Left renal cortex interstitium (tissue), 4 donors: Measurements from ENCODE around the gene CRPPA. TPM values are rescaled to one million over a fixed set of nuclear protein-coding genes. Genes with fewer than 3 reads are reported as not detected.
A peak's percentile ranks its signal among the peaks of the same experiment; 100 is the strongest.

Source experiments
- DNase-seq, 4 donors: peaks; one replicate each; pipeline ENCODE4 v3.0.0-alpha.2; 2013; ENCODE audit warnings: low read depth in 4 of 4, low spot score in 2 of 4, missing footprints in 1 of 4
- polyA plus RNA-seq, 4 donors: library from polyadenylated mRNA; unstranded; fragments of 120-200 nt; gene quantifications; one replicate each; pipeline ENCODE4 v1.2.1, GENCODE V29; 2013; ENCODE audit not compliant: insufficient read length in 4 of 4

Gene CRPPA
- polyA plus RNA-seq, 4 donors: 4.2 to 5.9 (median 4.7) TPM

DNA sequence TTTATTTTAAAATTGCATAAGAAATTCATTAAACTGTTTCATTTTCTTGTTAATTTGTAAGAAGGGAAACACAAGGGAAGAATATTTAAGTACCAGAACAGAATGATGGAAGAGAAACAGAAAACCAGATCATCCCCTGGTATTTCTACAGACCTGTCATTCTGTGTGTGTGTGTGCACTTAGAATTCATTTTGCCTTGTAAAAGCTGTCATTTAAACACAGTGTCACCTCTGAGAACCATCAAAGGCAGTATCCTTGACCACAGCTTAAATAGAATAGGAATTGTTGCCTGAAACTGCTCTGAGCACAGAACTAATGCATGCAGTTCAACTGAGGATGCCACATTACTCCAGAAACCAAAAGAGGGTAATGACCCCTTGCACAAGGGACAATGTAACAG is 6.8 kb upstream of the CRPPA start:
- no peak for DNase-seq

DNA sequence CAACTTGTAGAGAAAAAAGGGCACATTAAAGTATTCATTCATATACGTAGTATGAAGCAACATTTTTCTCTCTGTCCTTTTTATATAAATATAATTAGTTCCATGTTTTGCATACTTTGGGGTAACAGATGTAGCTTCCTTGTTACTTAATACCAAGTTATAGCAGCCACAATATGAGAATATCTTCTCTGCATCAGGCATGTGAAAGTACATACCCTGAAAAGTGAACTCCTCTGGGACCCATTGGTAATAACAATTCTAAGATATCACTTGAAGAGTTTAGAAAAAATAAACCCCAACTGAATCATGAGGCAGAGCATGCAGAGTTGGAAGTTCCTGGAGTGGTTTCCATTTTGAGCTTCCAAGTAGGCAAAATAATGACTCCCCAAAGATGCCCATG is 2.4 kb upstream of the CRPPA start:
- DNase-seq: no peak

DNA sequence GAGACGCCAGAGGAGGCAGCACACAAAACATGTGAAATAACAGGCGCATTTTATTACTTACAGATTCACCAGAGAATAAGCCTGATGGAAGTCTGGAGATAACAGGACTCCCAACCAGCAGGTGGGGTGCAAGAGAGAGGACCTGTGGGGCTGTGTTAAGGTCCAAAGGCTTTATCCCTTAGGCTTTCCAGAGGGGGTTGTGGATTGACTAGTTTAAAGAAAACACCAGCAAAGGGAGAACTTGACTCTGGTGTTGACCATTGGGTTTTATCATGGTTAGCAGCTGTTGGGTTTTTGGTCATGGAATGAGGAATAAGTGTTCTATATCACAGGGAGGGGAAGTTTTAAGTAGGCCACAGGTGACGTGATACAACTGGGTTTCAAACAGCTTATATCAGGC is 1.6 kb upstream of the CRPPA start:
- no peak for DNase-seq

DNA sequence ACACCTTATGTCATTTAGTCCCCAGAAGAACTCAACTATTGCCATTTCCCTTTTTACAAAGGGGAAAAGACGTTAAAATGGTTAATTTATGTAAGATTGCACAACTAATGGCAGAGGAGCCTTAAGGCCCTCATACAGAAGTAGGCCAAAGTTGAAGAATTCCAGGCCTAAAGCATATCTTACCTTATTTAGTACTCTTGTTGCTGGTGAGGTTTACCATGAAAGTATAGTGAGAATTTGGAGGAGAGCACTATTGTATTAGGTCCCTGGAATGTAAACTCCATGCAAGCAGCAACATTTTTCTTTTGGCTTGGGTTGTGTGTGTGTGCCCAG is 731 bp upstream of the CRPPA start:
- DNase-seq: no peak

DNA sequence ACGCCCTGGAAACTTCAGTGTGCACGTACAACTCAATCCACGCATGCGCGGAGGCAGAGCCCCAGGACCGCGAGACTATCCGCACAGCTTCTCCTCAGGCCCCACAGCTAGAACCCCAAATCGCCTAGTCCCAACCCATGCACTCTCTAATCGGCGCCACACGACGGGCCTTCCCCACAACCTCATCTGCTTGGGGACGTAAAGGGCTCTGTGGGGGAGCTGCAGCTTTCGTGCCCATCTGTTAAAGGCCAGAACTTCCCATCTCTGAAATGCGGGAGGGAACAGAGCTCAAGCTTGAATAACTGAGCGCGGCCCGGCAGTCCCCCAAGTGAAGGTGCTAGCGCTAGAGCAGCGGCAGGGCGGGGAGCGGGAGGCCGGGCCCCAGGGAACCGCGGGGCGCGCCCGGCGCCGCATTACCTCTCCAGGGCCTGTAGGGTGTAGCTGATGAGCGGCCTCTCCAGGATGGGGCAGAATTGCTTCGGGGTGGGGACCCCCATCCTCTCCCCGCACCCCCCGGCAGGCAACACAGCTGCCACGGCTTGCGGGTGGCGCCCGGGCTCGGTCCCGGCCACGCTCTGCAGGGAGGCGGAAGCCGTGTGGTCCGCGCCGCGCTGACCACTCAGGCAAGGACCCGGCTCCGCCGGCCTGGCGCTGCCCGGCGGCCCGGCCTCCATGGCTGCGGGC is 547 bp downstream of the CRPPA start:
- peak; percentile 78 to 93 (median 89) for DNase-seq

DNA sequence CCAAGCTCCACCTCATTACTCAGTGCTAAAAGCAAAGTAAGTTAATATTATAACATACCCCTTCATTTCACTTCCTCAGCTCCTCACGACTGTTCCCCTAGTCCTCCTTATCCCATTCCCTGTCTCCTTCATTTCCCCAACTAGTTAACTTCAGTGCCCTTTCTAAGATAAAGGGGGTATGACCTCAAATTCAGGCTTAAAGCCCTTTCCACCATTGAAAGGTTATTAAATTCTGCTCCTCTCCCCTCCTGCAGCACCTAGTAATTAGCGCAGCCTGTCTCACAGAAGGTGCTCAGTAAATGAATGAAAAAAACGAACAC is 1.0 kb downstream of the CRPPA start:
- DNase-seq: no peak

DNA sequence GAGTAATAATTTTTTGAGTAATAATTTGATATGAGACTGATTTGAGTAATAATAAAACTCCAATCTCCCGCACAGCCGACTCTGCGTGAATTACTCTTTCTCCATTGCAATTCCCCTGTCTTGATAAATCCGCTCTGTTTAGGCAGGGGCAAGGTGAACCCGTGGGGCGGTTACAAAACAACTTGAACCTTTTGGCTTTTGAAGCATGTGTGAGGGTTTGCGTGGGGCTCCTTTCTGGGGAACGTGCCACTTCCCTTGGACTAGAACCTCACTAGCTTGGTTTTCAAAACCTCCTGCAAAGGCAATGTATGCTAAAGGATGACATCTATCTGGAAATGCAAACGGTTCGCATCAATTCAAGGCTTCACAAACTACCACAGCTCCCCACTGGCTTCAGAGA is 1.5 kb downstream of the CRPPA start:
- no peak for DNase-seq

DNA sequence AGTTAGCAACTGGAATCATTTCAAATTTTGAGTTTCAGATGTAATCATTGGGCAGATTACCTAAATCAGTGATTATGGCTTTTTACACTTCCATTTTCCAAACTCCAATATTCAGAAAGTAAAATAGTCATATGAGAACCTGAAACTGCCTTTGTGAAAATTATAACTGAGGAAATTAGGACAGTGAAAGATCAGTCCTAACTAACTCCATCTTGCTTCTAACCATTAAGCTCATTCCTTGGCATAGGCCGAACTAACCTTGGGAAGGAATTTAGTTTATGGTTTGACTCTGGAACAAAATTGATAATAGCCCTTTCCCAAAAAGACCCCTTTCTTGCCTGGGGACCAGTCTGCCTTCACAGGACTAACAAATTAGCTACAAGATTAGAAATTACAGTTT is 2.2 kb downstream of the CRPPA start:
- DNase-seq: no peak

DNA sequence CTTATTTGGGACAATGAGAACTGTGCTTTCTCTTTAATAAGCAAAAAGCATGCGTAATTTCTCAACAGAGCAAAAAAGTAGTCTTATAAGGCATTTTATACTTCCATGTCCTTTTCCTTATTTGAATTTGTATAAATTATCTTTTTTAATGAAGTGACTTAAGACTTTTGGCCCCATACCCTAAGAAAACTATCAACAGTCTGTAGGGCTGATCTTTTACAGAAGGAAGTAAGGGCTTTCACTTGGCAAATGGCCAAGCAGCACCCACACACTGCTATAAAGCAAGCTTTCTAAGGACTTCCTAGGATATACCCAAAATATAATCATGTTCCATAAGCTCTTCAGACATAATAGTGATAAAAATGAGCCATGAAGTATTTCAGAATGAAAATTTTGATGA is 3.4 kb downstream of the CRPPA start:
- no peak for DNase-seq

DNA sequence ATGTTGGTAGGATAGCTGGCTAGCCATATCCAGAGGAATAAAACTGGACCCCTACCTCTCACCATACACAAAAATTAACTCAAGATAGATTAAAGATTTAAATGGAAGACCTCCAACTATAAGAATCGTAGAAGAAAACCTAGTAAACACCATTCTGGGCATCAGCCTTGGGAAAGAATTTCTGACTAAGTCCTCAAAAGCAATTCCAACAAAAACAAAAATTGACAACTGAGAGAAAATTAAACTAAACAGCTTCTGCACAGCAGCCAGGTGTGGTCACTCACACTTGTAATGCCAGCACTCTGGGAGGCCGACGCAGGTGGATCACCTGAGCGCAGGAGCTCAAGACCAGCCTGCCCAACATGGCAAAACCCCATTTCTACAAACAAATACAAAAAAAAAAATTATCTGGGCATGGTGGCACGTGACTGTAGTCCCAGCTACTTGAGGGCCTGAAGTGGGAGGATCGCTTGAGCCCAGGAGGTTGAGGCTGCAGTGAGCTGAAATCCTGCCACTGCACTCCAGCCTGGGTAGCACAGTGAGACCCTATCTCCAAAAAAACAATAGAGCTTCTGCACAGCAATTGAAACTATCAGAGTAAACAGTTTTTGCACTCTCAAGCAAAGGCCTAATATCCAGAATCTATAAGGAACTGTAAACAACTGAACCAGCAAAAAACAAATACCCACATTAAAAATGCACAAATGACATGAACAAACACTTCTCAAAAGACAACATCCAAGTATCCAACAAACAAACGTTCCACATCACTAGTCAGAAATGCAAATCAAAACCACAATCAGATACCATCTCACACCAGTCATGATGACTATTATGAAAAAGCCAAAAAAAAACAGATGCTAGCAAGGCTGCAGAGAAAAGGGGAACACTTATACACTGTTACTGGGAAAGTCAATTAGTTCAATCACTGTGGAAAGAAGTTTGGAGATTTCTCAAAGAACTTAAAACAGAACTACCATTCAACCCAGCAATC is 4.8 kb downstream of the CRPPA start:
- DNase-seq: no peak

DNA sequence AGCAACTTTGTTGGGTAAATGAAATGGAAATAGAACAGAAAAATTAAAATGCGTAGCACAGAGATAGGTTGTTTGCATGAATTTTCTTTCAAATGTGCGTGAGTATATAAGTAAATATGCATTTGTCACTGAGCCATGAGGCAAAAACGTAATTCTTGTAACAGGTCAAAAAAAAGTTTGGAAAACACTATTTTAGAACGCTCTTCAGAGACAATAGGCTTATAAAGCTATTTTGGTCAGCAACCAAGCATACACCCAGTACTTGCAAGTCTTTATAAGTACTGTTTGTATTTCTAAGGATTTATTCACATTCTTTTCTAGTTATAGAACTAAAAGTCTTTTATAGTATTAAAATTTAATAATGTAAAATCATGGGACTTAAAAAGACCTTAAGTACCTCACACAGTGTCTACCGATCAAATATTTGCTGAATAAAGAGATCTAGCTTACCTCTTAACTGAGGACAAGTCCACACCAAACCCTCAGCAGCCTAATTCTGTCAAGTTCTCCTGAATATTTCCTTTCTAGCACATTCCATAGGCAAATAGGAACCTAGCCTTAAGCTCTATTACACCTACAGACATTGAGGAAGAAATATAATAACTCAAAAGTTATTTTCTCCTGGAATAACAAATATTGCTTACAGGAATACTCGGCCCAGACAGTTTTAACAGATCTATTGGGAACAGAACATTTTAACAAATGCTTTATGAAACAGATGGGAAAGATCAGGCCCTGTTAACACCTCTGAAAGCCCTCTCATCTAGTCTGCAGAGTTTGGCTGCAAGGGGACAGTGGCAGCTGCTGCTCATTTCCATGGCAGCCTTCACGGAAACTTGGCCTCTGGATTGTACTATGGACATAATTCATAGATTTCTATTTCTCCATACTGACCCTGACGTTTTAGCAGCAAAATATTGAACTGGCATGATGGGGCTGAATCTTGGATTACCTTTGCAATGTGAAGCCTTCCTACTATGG is 8.8 kb downstream of the CRPPA start:
- no peak for DNase-seq

DNA sequence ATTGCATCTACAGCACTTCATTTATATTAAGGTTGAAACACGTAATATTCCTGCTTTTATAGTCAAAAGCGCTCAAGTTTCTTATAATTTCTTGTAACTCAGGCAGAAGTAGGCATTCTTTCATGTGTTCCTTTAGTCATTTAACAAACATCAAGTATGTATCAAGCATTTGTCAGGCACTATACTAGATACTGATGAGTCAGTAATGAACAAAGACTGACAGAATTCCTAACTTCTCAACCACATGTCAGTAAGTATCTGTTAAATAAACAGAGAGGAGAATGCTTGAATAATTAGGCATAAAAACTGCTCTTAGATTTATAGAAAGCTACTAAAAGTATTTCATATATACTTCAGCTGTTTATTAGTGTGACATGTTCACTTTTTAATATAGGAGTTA is 9.9 kb downstream of the CRPPA start:
- no peak for DNase-seq

DNA sequence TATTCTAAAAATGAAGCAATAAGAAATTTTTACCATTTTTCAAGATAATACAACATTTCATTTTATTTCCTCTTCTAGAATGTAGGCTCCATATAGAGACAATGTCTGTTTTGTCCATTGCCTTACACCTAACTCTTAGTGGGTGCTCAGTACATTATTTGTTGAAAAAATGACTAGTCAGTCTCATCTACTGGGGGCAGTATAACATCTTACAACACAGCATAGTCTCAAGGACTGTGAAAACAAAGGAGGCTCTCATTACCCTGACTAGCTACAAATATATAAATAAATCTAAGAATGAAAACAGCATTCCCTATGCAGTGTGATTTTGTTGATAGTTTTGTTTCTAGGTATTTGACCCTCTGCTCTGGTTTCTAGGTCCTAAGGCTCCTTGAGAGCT is 11.6 kb downstream of the CRPPA start:
- DNase-seq: no peak

DNA sequence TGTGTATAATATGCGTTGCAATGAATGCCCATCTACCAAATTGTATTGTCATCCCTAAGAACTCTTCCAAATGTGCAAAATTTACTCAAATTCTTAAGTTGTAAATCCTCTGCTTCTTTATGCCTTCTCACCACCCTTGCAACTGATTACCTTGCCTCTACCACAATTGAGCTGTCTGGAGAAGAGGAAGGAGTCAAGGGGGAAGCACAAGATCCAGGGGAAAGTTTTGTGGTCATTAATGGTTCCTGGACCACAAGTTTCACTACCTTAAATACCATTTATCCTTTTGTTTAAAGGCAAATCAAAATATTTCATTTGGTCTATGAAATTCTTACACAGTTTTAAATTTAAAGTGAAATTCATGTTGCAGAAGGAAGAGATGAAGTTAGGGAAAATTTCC is 16.7 kb downstream of the CRPPA start:
- DNase-seq: no peak

DNA sequence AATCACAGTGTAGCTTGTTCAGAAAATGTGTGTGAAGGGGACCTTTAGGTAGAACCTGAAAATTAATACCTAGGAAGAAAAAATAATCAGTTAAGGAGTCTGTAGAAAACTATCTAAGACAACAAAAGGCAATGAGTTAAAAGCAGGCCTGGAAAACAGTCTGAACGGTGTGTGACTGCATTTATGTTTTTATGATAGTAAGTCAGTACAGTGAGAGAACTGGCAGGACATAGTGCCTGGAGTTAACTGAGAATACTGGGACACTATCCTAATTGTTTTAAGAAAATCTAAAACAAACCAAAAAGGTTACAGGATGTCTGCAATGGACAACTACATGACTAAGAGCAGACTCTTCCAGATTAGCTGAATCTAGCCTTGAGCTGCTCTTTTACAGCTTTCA is 17.9 kb downstream of the CRPPA start:
- DNase-seq: no peak

DNA sequence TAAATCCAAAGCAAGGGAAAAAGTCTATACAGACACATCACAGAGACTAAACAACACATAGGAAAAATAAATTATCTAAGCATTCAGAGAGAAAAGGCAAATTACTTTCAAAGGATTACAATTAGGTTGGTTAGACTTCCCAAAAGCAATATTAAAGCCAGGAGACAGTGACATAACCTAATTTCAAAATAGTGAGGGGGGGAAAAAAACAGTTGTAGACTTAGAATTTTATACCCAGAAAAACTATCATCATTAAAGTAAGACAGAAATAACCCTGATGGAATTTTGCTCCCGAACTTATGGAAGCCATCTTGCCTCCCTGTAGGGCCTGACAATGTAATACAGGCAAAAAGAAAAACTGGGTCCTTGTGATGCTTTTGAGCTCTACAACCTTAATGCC is 18.4 kb downstream of the CRPPA start:
- DNase-seq: no peak

DNA sequence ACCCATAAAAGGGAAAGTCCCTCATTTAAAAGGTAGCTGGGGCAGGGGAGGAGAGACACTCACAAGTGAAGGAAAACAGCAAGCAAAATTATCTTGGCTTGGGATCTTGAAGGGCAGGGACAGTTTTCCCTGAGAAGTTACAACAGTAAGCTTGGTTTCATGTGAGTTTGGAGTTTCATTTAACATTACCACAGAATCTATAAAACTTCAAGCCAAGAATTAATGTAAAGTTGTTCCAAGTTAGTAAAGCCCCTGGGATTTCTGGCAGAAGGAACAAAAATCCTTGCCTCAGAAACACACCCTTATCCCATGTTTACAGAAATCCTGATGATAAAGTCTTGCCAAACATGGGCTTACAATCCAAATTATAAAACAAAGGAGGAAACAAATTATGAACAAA is 19.2 kb downstream of the CRPPA start:
- no peak for DNase-seq

DNA sequence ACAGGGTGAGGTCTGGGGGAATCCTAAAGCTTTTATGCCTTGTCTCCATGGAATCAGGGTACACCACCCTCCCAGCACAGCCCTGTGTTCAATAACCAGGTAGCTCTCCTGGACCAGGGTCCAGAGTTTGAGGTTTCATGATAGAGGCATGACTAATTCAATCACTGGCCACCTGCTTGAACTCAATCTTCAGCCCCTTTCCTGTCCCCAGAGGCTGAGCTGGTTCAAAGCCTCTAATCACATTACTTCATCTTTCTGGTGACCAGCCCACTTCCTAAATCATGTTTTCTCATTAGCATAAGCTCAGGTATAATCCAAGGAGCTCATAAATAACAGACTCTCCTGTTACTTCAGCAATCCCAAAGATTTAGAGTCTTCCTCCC is 20.5 kb downstream of the CRPPA start:
- no peak for DNase-seq

DNA sequence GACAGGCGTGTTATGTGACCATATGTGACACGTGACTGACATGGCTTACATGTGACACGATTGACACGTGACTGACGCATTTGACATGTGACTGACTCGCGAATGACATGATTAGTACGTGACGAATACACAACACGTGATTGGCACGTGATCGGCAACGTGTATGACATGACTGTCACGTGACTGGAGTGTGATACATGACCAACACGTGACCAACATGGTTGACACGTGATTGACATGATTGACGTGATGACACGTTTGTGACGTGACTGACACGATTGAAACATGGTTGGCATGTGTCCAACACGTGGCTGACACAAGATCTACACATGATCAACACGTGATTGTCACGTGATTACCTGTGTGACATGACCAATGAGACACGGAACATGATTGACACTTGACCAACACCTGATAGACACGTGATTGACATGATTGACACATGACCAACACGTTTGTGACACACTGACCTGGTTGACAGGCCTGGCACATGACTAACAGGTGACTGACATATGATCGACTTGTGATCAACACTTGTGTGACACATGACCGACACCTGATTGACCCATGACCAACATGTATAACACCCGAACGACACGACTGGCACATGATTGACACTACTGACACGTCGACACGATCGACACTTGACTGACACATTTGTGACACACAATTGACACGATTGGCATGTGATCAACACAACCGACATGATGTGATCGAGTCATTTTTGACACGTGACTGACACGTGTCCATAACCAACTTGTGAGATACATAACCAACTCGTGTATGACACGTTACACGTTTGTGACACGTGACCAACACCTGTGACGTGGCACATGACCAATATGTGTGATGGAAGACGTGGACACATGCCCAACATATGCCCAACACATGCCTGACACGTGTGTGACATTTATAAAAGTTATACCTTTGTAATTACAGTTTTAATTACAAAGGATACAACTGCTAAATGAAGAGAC is 21.1 kb downstream of the CRPPA start:
- no peak for DNase-seq

DNA sequence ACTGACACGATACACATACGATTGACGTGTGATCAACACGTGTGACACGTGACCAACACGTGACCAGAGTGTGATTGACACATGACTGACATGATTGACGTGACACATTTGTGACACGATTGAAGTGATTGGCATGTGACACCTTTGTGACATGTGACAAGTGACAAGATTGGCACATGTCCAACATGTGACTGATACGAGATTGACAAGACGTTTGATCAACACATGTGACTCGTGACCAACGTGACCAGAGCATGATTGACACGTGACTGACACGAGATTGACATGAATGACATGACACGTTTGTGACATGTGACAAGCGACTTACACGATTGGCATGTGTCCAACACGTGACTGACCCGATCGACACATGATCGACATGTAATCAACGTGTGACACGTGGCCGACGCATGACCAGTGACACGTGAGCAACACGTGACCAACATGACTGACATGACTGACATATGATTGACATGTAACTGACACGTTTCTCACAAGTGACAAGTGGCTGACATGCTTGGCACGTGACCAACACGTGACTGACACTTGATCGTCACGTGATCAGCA is 22.0 kb downstream of the CRPPA start:
- DNase-seq: no peak
